GM12891 (cell line): ENCODE results near the gene ZNF497.
"Not testable (repeated sequence)": the region's sequence is repeated elsewhere in the genome, so short reads cannot be mapped to it uniquely, and the experiment has no call there.

ENCODE experiments used
- DNase-seq: peaks from one replicate; pipeline ENCODE4 v3.0.0; 2011; ENCODE audit warnings: low spot score; ENCODE audit not compliant: insufficient read length
- FAIRE-seq: peaks from 2 replicates; lab custom pipeline; 2011; peaks lifted over from hg19 to GRCh38; lab: Jason Lieb, UNC
- PAX5 ChIP-seq: IDR thresholded peaks from 2 replicates; pipeline ENCODE4 v1.6.1; 2011; ENCODE audit warnings: low read length, moderate library complexity, mild to moderate bottlenecking; ENCODE audit not compliant: insufficient read depth, severe bottlenecking
- POLR2A ChIP-seq: IDR thresholded peaks from 2 replicates; pipeline ENCODE4 v1.6.1; 2011; ENCODE audit warnings: low read depth, low read length, control low read depth
- POLR2AphosphoS5 ChIP-seq: IDR thresholded peaks from 2 replicates; pipeline ENCODE4 v1.6.1; 2011; ENCODE audit warnings: low read depth, low read length, control low read depth
- POU2F2 ChIP-seq: IDR thresholded peaks from 2 replicates; pipeline ENCODE4 v1.6.1; 2011; ENCODE audit warnings: low read depth, mild to moderate bottlenecking, control low read depth, low read length, moderate library complexity
- SPI1 ChIP-seq: IDR thresholded peaks from 2 replicates; pipeline ENCODE4 v1.6.1; 2011; ENCODE audit warnings: low read depth, low read length, control low read depth
- TAF1 ChIP-seq: IDR thresholded peaks from 2 replicates; pipeline ENCODE4 v1.6.1; 2011; ENCODE audit warnings: low read depth, low read length, control low read depth

Gene ZNF497

DNA sequence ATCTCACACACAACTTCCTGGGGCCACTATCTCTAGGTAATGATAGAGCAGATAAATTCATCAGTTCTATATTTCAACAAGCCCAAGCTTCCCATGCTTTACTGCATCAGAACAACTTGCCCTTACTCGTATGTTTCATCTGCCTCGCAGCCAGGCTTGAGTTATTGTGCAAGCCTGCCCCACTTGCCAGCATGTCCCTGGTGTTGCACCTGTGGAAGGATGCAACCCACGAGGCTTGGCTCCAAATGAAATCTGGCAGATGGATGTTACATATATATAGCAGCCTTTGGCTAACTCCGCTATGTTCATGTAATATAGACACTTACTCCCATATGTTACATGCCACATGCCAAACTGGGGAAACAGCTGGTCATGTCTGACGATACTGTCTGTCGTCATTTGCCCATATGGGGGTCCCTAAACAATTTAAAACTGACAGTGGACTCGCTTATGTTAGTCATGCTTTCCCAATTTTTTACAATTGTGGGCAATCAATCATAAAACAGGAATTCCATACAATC is 51.1 kb downstream of the ZNF497 start:
- DNase-seq = no peak
- TF ChIP-seq SPI1 (no peak), POLR2AphosphoS5 (no peak), POU2F2 (no peak), POLR2A (no peak), PAX5 (no peak), TAF1 (no peak)
- no peak for FAIRE-seq

DNA sequence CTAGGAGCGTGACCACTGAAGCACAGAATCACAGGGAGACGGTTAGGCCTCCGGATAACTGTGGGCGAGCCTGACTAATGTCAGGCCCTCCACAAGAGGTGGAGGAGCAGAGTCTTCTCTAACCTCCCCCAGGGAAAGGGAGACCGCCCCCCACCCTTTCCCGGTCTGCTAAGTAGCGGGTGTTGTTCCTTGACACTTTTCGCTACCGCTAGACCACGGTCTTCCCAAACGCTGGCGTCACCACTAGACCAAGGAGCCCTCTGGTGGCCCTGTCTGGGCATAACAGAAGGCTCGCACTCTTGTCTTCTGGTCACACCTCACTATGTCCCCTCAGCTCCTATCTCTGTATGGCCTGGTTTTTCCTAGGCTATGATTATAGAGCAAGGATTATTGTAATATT is 51.9 kb downstream of the ZNF497 start:
- not testable (repeated sequence) for FAIRE-seq

DNA sequence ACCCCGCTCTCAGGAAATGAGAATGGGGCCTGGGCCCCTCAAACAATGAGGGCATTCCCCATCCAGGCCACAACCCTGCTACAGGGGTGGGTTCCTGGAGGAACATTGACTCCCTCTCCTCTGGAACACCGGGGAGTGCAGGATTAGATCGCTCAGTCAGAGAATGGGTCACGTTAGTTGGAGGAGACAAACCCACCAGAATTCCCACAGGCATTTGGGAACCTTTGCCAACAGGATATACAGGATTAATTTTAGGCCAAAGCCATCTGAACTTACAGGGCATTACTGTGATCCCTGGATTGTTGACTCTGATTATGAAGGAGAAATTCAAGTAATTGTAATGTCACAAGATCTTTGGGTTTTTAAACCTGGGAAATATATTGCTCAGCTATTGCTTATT is 54.8 kb downstream of the ZNF497 start:
- no peak for TF ChIP-seq SPI1
- no peak for TF ChIP-seq TAF1
- TF ChIP-seq POU2F2 = no peak
- TF ChIP-seq PAX5 = no peak
- TF ChIP-seq POLR2AphosphoS5 = no peak
- no peak for TF ChIP-seq POLR2A
- FAIRE-seq (no peak), DNase-seq (no peak)

More for the DNA sequence above, 51.9 kb downstream of the ZNF497 start:
- DNase-seq = not testable (repeated sequence)

DNA sequence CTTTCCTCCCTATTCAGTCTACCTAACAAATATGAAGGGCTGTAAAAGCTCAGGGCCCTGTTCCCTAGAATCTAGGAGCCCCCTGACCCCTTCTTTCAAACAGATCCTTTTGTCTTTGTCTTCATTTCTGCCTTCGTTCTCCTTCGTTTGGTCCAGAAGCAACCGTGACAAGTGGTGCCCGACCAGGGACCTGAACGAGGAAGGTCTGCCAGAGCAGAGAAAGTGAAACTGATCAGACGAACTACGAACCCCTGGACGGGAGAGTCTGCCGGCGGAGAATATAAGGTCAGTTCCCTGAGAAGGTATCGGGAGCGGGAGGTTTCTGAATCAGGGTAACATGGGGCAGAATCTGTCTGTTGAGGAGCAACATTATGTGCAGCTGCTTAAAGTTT is 56.6 kb downstream of the ZNF497 start:
- no peak for TF ChIP-seq TAF1
- TF ChIP-seq POLR2AphosphoS5 = no peak
- TF ChIP-seq PAX5 = no peak
- TF ChIP-seq POU2F2 = no peak
- TF ChIP-seq SPI1 = no peak
- TF ChIP-seq POLR2A = no peak
- DNase-seq (no peak), FAIRE-seq (no peak)

DNA sequence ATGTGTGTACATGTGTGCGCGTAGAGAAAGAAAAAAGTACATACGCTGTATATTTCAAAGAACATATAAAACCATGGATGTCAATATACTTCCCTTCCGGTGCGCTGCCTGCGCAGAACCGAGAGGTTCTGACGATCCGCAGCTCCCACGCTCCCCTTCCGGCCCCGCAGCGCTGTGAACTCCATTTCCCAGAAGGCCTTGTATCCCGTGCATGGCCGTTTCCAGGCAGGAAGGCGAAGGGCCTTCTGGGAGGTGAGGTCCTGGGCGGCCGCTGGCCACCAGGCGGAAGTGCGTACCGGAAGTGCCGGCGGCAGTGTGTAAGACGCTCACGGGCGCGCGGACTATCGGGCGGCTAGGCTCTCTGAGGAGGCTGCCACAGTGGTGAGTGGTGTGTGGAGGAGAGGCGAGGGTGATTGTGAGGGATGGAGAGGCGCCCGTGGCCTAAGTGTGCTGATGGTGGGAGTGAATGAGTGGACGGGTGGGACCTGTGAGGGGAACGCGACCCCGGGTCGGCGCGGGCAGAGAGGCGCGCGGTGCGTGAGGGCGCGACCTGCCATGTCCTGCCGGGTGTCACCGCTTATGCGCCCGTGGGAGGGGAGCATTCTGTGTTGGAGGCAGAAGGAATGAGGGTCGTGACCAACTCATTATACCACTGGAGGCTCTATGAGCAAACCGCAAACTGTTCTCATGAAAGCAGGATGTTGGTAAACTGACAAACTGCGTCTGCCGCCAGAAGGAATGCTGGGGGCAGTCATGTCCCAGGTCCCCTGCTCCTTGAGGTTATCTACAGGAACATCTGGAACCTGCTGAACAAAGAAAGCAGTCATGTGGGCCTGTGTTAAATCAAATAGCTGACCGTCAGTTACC is 57.3 kb downstream of the ZNF497 start, which contains the start of gene ERVK3-1:
ERVK3-1 (plus strand) TSS at position 313 of the 867 bp plus-strand sequence. CDS start 6,792 bp downstream, outside the sequence.
- DNase-seq (peak; percentile 95), FAIRE-seq (peak; percentile 99)
- TF ChIP-seq SPI1 (peak; percentile 72), POU2F2 (peak; percentile 86; the same call in 1 of the 2 replicates), TAF1 (peak; percentile 97), POLR2A (peak; percentile 98), POLR2AphosphoS5 (peak; percentile 97), PAX5 (peak; percentile 25)

DNA sequence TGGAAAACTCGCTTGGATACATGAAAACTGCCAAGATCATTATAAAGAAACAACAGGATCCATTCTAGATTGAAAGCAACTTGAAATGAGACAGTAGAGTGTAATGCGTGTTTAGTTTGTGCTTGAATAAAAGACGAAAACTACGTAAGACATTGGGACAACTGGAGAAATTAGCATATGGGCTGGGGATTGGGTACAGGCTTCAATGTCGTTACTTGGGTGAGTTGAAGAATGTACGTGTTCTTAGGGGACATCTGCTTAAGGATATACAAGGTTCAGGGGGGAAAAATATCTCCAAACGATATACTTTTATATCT is 57.8 kb downstream of the ZNF497 start:
- DNase-seq (no peak), FAIRE-seq (no peak)
- TF ChIP-seq POLR2AphosphoS5 (no peak), SPI1 (no peak), POLR2A (no peak), POU2F2 (no peak), PAX5 (no peak), TAF1 (no peak)
